K562 (cell line): Measurements from ENCODE around the gene DPH7. TPM values are rescaled to one million over a fixed set of nuclear protein-coding genes. Genes with fewer than 3 reads are reported as not detected.

Experiments
- ATF7 ChIP-seq: fragments of 450-650 bp; IDR thresholded peaks from 2 replicates; pipeline ENCODE4 v1.7.1; 2014; ENCODE audit warnings: mild to moderate bottlenecking, moderate library complexity
- CBFA2T3 ChIP-seq: fragments of 450-650 bp; IDR thresholded peaks from 2 replicates; pipeline ENCODE4 v1.6.1; 2017
- CBX1 ChIP-seq: sonication (generic); IDR thresholded peaks from 2 replicates; pipeline ENCODE4 v1.6.1; 2016; ENCODE audit warnings: antibody characterized with exemption, low read depth, mild to moderate bottlenecking
- CCNT2 ChIP-seq: IDR thresholded peaks from 2 replicates; pipeline ENCODE4 v1.6.1; 2011; ENCODE audit warnings: borderline replicate concordance, low read depth, mild to moderate bottlenecking, moderate library complexity, mixed read lengths, low read length; ENCODE audit not compliant: insufficient read length; ENCODE audit errors: extremely low read depth
- CXXC5 ChIP-seq: fragments of 250-450 bp; sonication (Bioruptor Pico); IDR thresholded peaks from 2 replicates; pipeline ENCODE4 v1.8.0; 2022; ENCODE audit warnings: inconsistent platforms, mild to moderate bottlenecking, moderate library complexity
- ETV1 ChIP-seq: fragments of 450-650 bp; conservative IDR thresholded peaks from 2 replicates; pipeline ENCODE4 v1.6.1; 2016; ENCODE audit warnings: missing genetic modification characterization, control low read depth, low read depth, missing compliant biosample characterization
- HES1 ChIP-seq: fragments of 450-650 bp; IDR thresholded peaks from 2 replicates; pipeline ENCODE4 v1.6.1; 2016; ENCODE audit warnings: low read depth, mild to moderate bottlenecking, moderate library complexity
- KDM5B ChIP-seq: fragments of 200-600 bp; sonication (generic); IDR thresholded peaks from 2 replicates; pipeline ENCODE4 v1.6.1; 2012; ENCODE audit warnings: low read depth, mild to moderate bottlenecking, moderate library complexity, low read length, control low read depth, inconsistent platforms; ENCODE audit not compliant: insufficient replicate concordance
- MAFK ChIP-seq: IDR thresholded peaks from 2 replicates; pipeline ENCODE4 v1.6.1; 2011; ENCODE audit warnings: low read length, improper control_type of control experiment
- MLX ChIP-seq, 2 experiments: fragments of 450-650 bp in 1 of 2; sonication (generic) in 1 of 2; formaldehyde crosslinking; conservative IDR thresholded peaks; 2 replicates each; pipeline versions ENCODE4 v1.4.0 to v1.8.1; 2020 to 2022; ENCODE audit warnings: mild to moderate bottlenecking in 1 of 2, missing genetic modification reagents in 1 of 2
- MTA1 ChIP-seq: fragments of 450-650 bp; IDR thresholded peaks from 2 replicates; pipeline ENCODE4 v1.6.1; 2017; ENCODE audit warnings: borderline replicate concordance
- NR4A1 ChIP-seq, 2 experiments: fragments of 250-450 bp in 1 of 2; fragments of 450-650 bp in 1 of 2; sonication (Bioruptor Pico) in 1 of 2; IDR thresholded peaks; 2 replicates each; pipeline versions ENCODE4 v1.4.0 to v1.6.1; 2016 to 2020; ENCODE audit warnings: mild to moderate bottlenecking in 2 of 2, missing compliant biosample characterization in 1 of 2, missing genetic modification characterization in 1 of 2, moderate library complexity in 1 of 2
- PRMT5 ChIP-seq: sonication (generic); formaldehyde crosslinking; IDR thresholded peaks from 2 replicates; pipeline ENCODE4 v1.5.0; 2020; ENCODE audit warnings: missing genetic modification reagents
- RNF2 ChIP-seq: sonication (generic); IDR thresholded peaks from 2 replicates; pipeline ENCODE4 v1.6.1; 2016
- SAFB2 ChIP-seq: fragments of 200-400 bp; formaldehyde crosslinking; IDR thresholded peaks from 2 replicates; pipeline ENCODE4 v1.6.1; 2018; ENCODE audit warnings: borderline replicate concordance, low read length, low read depth, moderate library complexity; ENCODE audit not compliant: severe bottlenecking
- XRCC4 ChIP-seq: IDR thresholded peaks from one replicate; pipeline ENCODE4 v1.6.1; 2011; ENCODE audit not compliant: insufficient read depth, insufficient read length; ENCODE audit errors: extremely low read depth
- YBX1 ChIP-seq: fragments of 450-650 bp; IDR thresholded peaks from 2 replicates; pipeline ENCODE4 v1.7.1; 2016; ENCODE audit warnings: mild to moderate bottlenecking
- ZBTB12 ChIP-seq: fragments of 250-450 bp; sonication (Bioruptor Pico); IDR thresholded peaks from 2 replicates; pipeline ENCODE4 v1.4.0; 2020
- ZKSCAN3 ChIP-seq: fragments of 250-450 bp; sonication (Bioruptor Pico); IDR thresholded peaks from 2 replicates; pipeline ENCODE4 v1.4.0; 2020
- ZNF134 ChIP-seq: fragments of 250-450 bp; sonication (Bioruptor Pico); conservative IDR thresholded peaks from 2 replicates; pipeline ENCODE4 v1.4.0; 2020
- ZNF165 ChIP-seq: fragments of 250-450 bp; sonication (Bioruptor Pico); IDR thresholded peaks from 2 replicates; pipeline ENCODE4 v1.4.0; 2020; ENCODE audit warnings: borderline replicate concordance
- ZNF518B ChIP-seq: fragments of 250-450 bp; sonication (Bioruptor Pico); IDR thresholded peaks from 2 replicates; pipeline ENCODE4 v1.5.0; 2021; ENCODE audit warnings: mild to moderate bottlenecking, moderate library complexity
- ZNF586 ChIP-seq: fragments of 450-650 bp; formaldehyde crosslinking; conservative IDR thresholded peaks from 2 replicates; pipeline ENCODE4 v1.4.0; 2020; ENCODE audit warnings: mild to moderate bottlenecking, moderate library complexity
- polyA plus RNA-seq, 8 experiments: library from polyadenylated mRNA; depleted of rRNA in 4 of 8; stranded (reverse) in 5 of 8; unstranded in 3 of 8; fragments of >200 nt; fragmentation: Nextera tagmentation in 2 of 8; fragmentation: Illumina TruSeq in 1 of 8; extraction: Ambion mirVana in 2 of 8; extraction: Trizol in 1 of 8; gene quantifications; 2 replicates each; pipeline versions ENCODE4 v1.2.1 to v1.2.3, GENCODE V29; 2011 to 2014; ENCODE audit warnings: inconsistent platforms in 1 of 8, missing spikeins in 1 of 8
- total RNA-seq, 7 experiments: library from RNA; depleted of rRNA in 6 of 7; stranded (reverse); fragments of >200 nt in 6 of 7; fragmentation: Illumina TruSeq in 2 of 7; extraction: Trizol in 2 of 7; gene quantifications; 2 replicates each; pipeline versions ENCODE4 v1.2.1 to v1.2.3, GENCODE V29; 2011 to 2021; ENCODE audit warnings: low replicate concordance in 1 of 7

The DPH7 gene
- total and polyA plus RNA-seq, 9 of the 15 experiments (the other 6 are each of a cell fraction or from before 2014, with no cell fraction given): 13.9 to 68.6 (median 41.3) TPM

- no peak for TF ChIP-seq XRCC4
- TF ChIP-seq HES1: no peak
- TF ChIP-seq ZNF165 (CRISPR knock-in tag): no peak
- TF ChIP-seq ZBTB12 (CRISPR knock-in tag): peak; percentile 74
- no peak for TF ChIP-seq RNF2
- no peak for TF ChIP-seq CBFA2T3
- no peak for TF ChIP-seq ETV1 (tag)
- no peak for TF ChIP-seq CBX1
- TF ChIP-seq MAFK: no peak
- TF ChIP-seq NR4A1 (CRISPR knock-in tag; IDR thresholded peaks at IDR 0.05): no peak
- no peak for TF ChIP-seq NR4A1 (tag; IDR thresholded peaks at IDR 0.05)
- no peak for TF ChIP-seq SAFB2
- TF ChIP-seq CXXC5 (CRISPR knock-in tag): peak; percentile 83
- no peak for TF ChIP-seq MTA1
- no peak for TF ChIP-seq MLX (CRISPR knock-in tag; conservative IDR thresholded peaks at IDR 0.05)
- TF ChIP-seq ZNF518B: no peak
- TF ChIP-seq PRMT5 (CRISPR knock-in tag): no peak
- TF ChIP-seq KDM5B: peak; percentile 46
- TF ChIP-seq CCNT2: peak; percentile 57
- no peak for TF ChIP-seq ZKSCAN3
- no peak for TF ChIP-seq YBX1
- no peak for TF ChIP-seq ZNF134 (CRISPR knock-in tag)
- peak; percentile 49; the same call in 1 of the 2 replicates for TF ChIP-seq ATF7
- no peak for TF ChIP-seq ZNF586 (CRISPR knock-in tag)
Measured at GRCh38 chr9:137590469-137591383, 12.0 kb upstream of the DPH7 start, which contains the start of gene ZMYND19 (continued).
